CD4-positive, alpha-beta memory T cell (primary cell): ENCODE data around the gene CCSER2. TPM values are rescaled to one million over a fixed set of nuclear protein-coding genes. Genes with fewer than 3 reads are reported as not detected.

Experiments used
- CTCF ChIA-PET: fragments of 350-600 bp; sonication (Branson Sonifier 250); formaldehyde crosslinking; loops from one replicate; lab custom pipeline; 2021; ENCODE audit warnings: inconsistent platforms; ENCODE audit not compliant: partially characterized antibody; lab: Charles Lee
- POLR2A ChIA-PET: fragments of 350-600 bp; sonication (Branson Sonifier 250); formaldehyde crosslinking; loops from one replicate; lab custom pipeline; 2021; ENCODE audit not compliant: partially characterized antibody; lab: Charles Lee
- DNase-seq, 5 donors: peaks; one replicate each; pipeline versions ENCODE4 v3.0.0 to v3.0.0-alpha.2; 2020 to 2022; ENCODE audit warnings: mixed read lengths in 1 of 5
- H3K27ac ChIP-seq: one replicate; pipeline ENCODE4 v1.7.0; 2013; ENCODE audit warnings: low read depth, low read length
- H3K27me3 ChIP-seq: 2 replicates; pipeline ENCODE4 v1.7.0; 2013; ENCODE audit warnings: mild to moderate bottlenecking, low read length, moderate library complexity; ENCODE audit not compliant: insufficient read depth
- H3K36me3 ChIP-seq: 2 replicates; pipeline ENCODE4 v1.7.0; 2013; ENCODE audit warnings: mild to moderate bottlenecking, low read length, moderate library complexity; ENCODE audit not compliant: insufficient read depth
- H3K4me1 ChIP-seq: 2 replicates; pipeline ENCODE4 v1.7.0; 2013; ENCODE audit warnings: mild to moderate bottlenecking, low read length, moderate library complexity; ENCODE audit not compliant: insufficient read depth
- H3K4me3 ChIP-seq, 2 donors: one replicate each; pipeline ENCODE4 v1.7.0; 2013; ENCODE audit warnings: low read length in 2 of 2, mild to moderate bottlenecking in 1 of 2
- H3K9me3 ChIP-seq, 2 donors: one replicate each; pipeline ENCODE4 v1.7.0; 2013; ENCODE audit warnings: low read length in 2 of 2, control low read depth in 1 of 2; ENCODE audit not compliant: control insufficient read depth in 1 of 2
- H3K27ac Mint-ChIP-seq, 7 donors: one replicate each; pipeline ENCODE4 v1.8.0; 2020 to 2021; ENCODE audit warnings: mixed read lengths in 7 of 7, mild to moderate bottlenecking in 6 of 7, inconsistent platforms in 3 of 7, moderate library complexity in 3 of 7
- H3K27me3 Mint-ChIP-seq, 2 donors: one replicate each; pipeline ENCODE4 v1.8.0; 2020 to 2021; ENCODE audit warnings: mixed read lengths in 2 of 2
- H3K36me3 Mint-ChIP-seq, 2 donors: one replicate each; pipeline ENCODE4 v1.8.0; 2020 to 2021; ENCODE audit warnings: mixed read lengths in 2 of 2, inconsistent platforms in 1 of 2, mild to moderate bottlenecking in 1 of 2
- H3K4me1 Mint-ChIP-seq, 4 donors: one replicate each; pipeline ENCODE4 v1.8.0; 2020 to 2021; ENCODE audit warnings: mixed read lengths in 4 of 4, mild to moderate bottlenecking in 1 of 4
- H3K4me3 Mint-ChIP-seq, 8 donors: one replicate each; pipeline ENCODE4 v1.8.0; 2020 to 2021; ENCODE audit warnings: mixed read lengths in 8 of 8, mild to moderate bottlenecking in 7 of 8, moderate library complexity in 6 of 8, inconsistent platforms in 3 of 8
- H3K9me3 Mint-ChIP-seq, 8 donors: one replicate each; pipeline ENCODE4 v1.8.0; 2020 to 2021; ENCODE audit warnings: mixed read lengths in 8 of 8, mild to moderate bottlenecking in 5 of 8, inconsistent platforms in 3 of 8, moderate library complexity in 1 of 8
- intact Hi-C: fragments of 100-400 bp; cut with micrococcal nuclease; formaldehyde crosslinking; loops from one replicate; pipeline ENCODE4 v1.15.1; 2023
- polyA plus RNA-seq, 2 donors: library from polyadenylated mRNA; unstranded; fragments of 300-500 nt; fragmentation: Illumina TruSeq; gene quantifications; one replicate each; pipeline ENCODE4 v1.2.3, GENCODE V29; 2021
- total RNA-seq, 2 experiments: library from RNA; stranded (reverse); gene quantifications; one replicate each; pipeline ENCODE4 v1.2.3, GENCODE V29; 2021

The CCSER2 gene
- total and polyA plus RNA-seq, 4 experiments from 2014 or later = 89.8 to 151 (median 119) TPM

GRCh38 chr10:84424731-84425167, 96.4 kb downstream of the CCSER2 start:
- H3K4me3 Mint-ChIP-seq = peak overlapping the region in 5 of 8 donors; percentile 4 to 58 (median 37)
- peaks cover 29% of the 10 kb centered on the region for H3K4me1 ChIP-seq
- H3K27me3 ChIP-seq = no peaks in the 10 kb centered on the region
- CTCF ChIA-PET = interaction anchor here (0.6 to 1.2 kb wide), 3 partner anchors 71 to 112 kb away, joined by 3 read pairs; no protein-coding TSS in a partner anchor
- H3K27me3 Mint-ChIP-seq = no peaks in the 10 kb centered on the region
- DNase-seq = peak in 1 of 5 donors; percentile 2
- H3K4me3 ChIP-seq = no peak overlapping the region
- H3K4me1 Mint-ChIP-seq = peaks cover 49 to 72% (median 54%) of the 10 kb centered on the region in 4 donors
- H3K9me3 ChIP-seq = no peaks in the 10 kb centered on the region
- H3K27ac Mint-ChIP-seq = peak overlapping the region; percentile 4 to 69 (median 47)
- H3K36me3 Mint-ChIP-seq = peaks cover 45 to 55% of the 10 kb centered on the region in 2 donors
- intact Hi-C loops = no loop called here
- H3K36me3 ChIP-seq = no peaks in the 10 kb centered on the region
- no peak overlapping the region for H3K27ac ChIP-seq
- peaks cover 0 to 17% (median 12%) of the 10 kb centered on the region in 8 donors for H3K9me3 Mint-ChIP-seq
- POLR2A ChIA-PET = interaction anchor here (0.5 kb wide), 1 partner anchor 36 kb away, joined by 3 read pairs; no protein-coding TSS in a partner anchor

GRCh38 chr10:84427903-84428650, 99.7 kb downstream of the CCSER2 start:
- Histone ChIP-seq H3K4me1 (peaks cover 37% of the 10 kb centered on the region), H3K27ac (no peak overlapping the region), H3K36me3 (no peaks in the 10 kb centered on the region), H3K4me3 (no peak overlapping the region), H3K9me3 (no peaks in the 10 kb centered on the region), H3K27me3 (no peaks in the 10 kb centered on the region)
- ChIA-PET POLR2A (no interaction called here), CTCF (interaction anchor here (0.8 to 4.6 kb wide), 8 partner anchors 10 to 111 kb away, joined by 3 to 51 read pairs (median 12); no protein-coding TSS in a partner anchor)
- Mint-ChIP-seq H3K9me3 (no peaks in the 10 kb centered on the region), H3K4me1 (peaks cover 47 to 55% (median 53%) of the 10 kb centered on the region in 4 donors), H3K27me3 (no peaks in the 10 kb centered on the region), H3K4me3 (no peak overlapping the region), H3K27ac (peak overlapping the region in 4 of 7 donors; percentile 3 to 75 (median 27)), H3K36me3 (peaks cover 17 to 35% of the 10 kb centered on the region in 2 donors)
- intact Hi-C loops = no loop called here
- DNase-seq = no peak

- H3K36me3 ChIP-seq = no peaks in the 10 kb centered on the region
- no peak overlapping the region for H3K4me3 ChIP-seq
- POLR2A ChIA-PET = no interaction called here
- peaks cover 30% of the 10 kb centered on the region for H3K4me1 ChIP-seq
- H3K9me3 ChIP-seq = no peaks in the 10 kb centered on the region
- no peaks in the 10 kb centered on the region for H3K27me3 ChIP-seq
- no peak for DNase-seq
- Mint-ChIP-seq H3K27ac (peak overlapping the region in 3 of 7 donors; percentile 0 to 68 (median 6)), H3K9me3 (no peaks in the 10 kb centered on the region), H3K36me3 (peaks cover 20 to 37% of the 10 kb centered on the region in 2 donors), H3K4me3 (no peak overlapping the region), H3K27me3 (no peaks in the 10 kb centered on the region), H3K4me1 (peaks cover 48 to 55% (median 52%) of the 10 kb centered on the region in 4 donors)
- no peak overlapping the region for H3K27ac ChIP-seq
- intact Hi-C loops = no loop called here
- CTCF ChIA-PET = interaction anchor here (0.9 to 4.6 kb wide), 6 partner anchors 11 to 110 kb away, joined by 3 to 51 read pairs (median 22); no protein-coding TSS in a partner anchor
Measured at GRCh38 chr10:84428711-84429110, 100.3 kb downstream of the CCSER2 start.

- Mint-ChIP-seq H3K36me3 (peaks cover 30 to 33% of the 10 kb centered on the region in 2 donors), H3K27me3 (no peaks in the 10 kb centered on the region), H3K4me1 (peaks cover 45 to 57% (median 48%) of the 10 kb centered on the region in 4 donors), H3K9me3 (no peaks in the 10 kb centered on the region), H3K27ac (peak overlapping the region in 2 of 7 donors; percentile 8 to 65), H3K4me3 (peak overlapping the region in 1 of 8 donors; percentile 4)
- peaks cover 19% of the 10 kb centered on the region for H3K4me1 ChIP-seq
- H3K4me3 ChIP-seq = no peak overlapping the region
- H3K27ac ChIP-seq = no peak overlapping the region
- DNase-seq = peak; percentile 50 to 71 (median 54)
- intact Hi-C loops = loop anchor here (1.0 to 5.0 kb wide), 2 partner anchors 107 to 168 kb away; no protein-coding TSS in a partner anchor
- no peaks in the 10 kb centered on the region for H3K36me3 ChIP-seq
- CTCF ChIA-PET = interaction anchor here (0.7 to 4.6 kb wide), 28 partner anchors 9 to 1949 kb away, joined by 3 to 51 read pairs (median 4); no protein-coding TSS in a partner anchor
- H3K27me3 ChIP-seq = no peaks in the 10 kb centered on the region
- H3K9me3 ChIP-seq = no peaks in the 10 kb centered on the region
- POLR2A ChIA-PET = interaction anchor here (1.2 kb wide), 1 partner anchor 9 kb away, joined by 5 read pairs; no protein-coding TSS in a partner anchor
Measured at GRCh38 chr10:84429926-84430520, 101.6 kb downstream of the CCSER2 start.

GRCh38 chr10:84432891-84433290, 104.5 kb downstream of the CCSER2 start:
- no peak for DNase-seq
- H3K9me3 Mint-ChIP-seq = no peaks in the 10 kb centered on the region
- no peaks in the 10 kb centered on the region for H3K36me3 ChIP-seq
- POLR2A ChIA-PET = no interaction called here
- H3K4me3 Mint-ChIP-seq = no peak overlapping the region
- H3K27me3 Mint-ChIP-seq = no peaks in the 10 kb centered on the region
- no peaks in the 10 kb centered on the region for H3K9me3 ChIP-seq
- peaks cover 31 to 39% of the 10 kb centered on the region in 2 donors for H3K36me3 Mint-ChIP-seq
- H3K27me3 ChIP-seq = no peaks in the 10 kb centered on the region
- no peak overlapping the region for H3K27ac ChIP-seq
- CTCF ChIA-PET = interaction anchor here (4.6 kb wide), 1 partner anchor 106 kb away, joined by 51 read pairs; no protein-coding TSS in a partner anchor
- H3K4me1 ChIP-seq = peaks cover 16% of the 10 kb centered on the region
- intact Hi-C loops = loop anchor here (5.0 kb wide), 1 partner anchor 171 kb away; no protein-coding TSS in a partner anchor
- peaks cover 38 to 56% (median 43%) of the 10 kb centered on the region in 4 donors for H3K4me1 Mint-ChIP-seq
- no peak overlapping the region for H3K27ac Mint-ChIP-seq
- H3K4me3 ChIP-seq = no peak overlapping the region

- intact Hi-C loops = no loop called here
- Mint-ChIP-seq H3K27ac (no peak overlapping the region), H3K36me3 (peaks cover 68 to 74% of the 10 kb centered on the region in 2 donors), H3K27me3 (no peaks in the 10 kb centered on the region), H3K4me3 (no peak overlapping the region), H3K4me1 (peaks cover 10 to 27% (median 13%) of the 10 kb centered on the region in 4 donors), H3K9me3 (peaks cover 0 to 5% (median 0%) of the 10 kb centered on the region in 8 donors)
- POLR2A ChIA-PET = no interaction called here
- peaks cover 7% of the 10 kb centered on the region for H3K36me3 ChIP-seq
- no peak for DNase-seq
- no peak overlapping the region for H3K27ac ChIP-seq
- H3K4me1 ChIP-seq = no peaks in the 10 kb centered on the region
- H3K27me3 ChIP-seq = no peaks in the 10 kb centered on the region
- H3K4me3 ChIP-seq = no peak overlapping the region
- no peaks in the 10 kb centered on the region for H3K9me3 ChIP-seq
- CTCF ChIA-PET = interaction anchor here (1.3 to 3.3 kb wide), 2 partner anchors 10 to 12 kb away, joined by 3 to 18 read pairs; no protein-coding TSS in a partner anchor
Measured at GRCh38 chr10:84440781-84441180, 112.4 kb downstream of the CCSER2 start.
